ENCODE results near the gene RNF151.
"Not testable (repeated sequence)": the region's sequence is repeated elsewhere in the genome, so short reads cannot be mapped to it uniquely, and the experiment has no call there.

RNF151 gene

GRCh38 chr16:1966460-1966859 lies at the start of gene RNF151:
RNF151 (plus strand) TSS chr16:1966856; CDS start chr16:1966882, 26 bp downstream.
- CTCF ChIA-PET = interaction anchor here (1.6 kb wide), 1 partner anchor 18 kb away, joined by 3 read pairs; the partner anchor contains the start of gene GFER
- no peak for TF ChIP-seq CTCF (IDR thresholded peaks at IDR 0.05; ENCODE audit: control extremely low read depth, extremely low read depth, low read depth, missing control alignments)
- POLR2A ChIA-PET = interaction anchor here (1.3 to 2.5 kb wide), 3 partner anchors 10 to 189 kb away, joined by 5 to 22 read pairs (median 19); partner anchors contain the start of gene TRAF7
- DNase-seq (ENCODE audit: extremely low spot score) = no peak

- no peak for TF ChIP-seq CTCF (IDR thresholded peaks at IDR 0.05; ENCODE audit: control extremely low read depth, extremely low read depth, low read depth, missing control alignments)
- DNase-seq (ENCODE audit: extremely low spot score) = no peak
- CTCF ChIA-PET = interaction anchor here (1.1 to 1.6 kb wide), 2 partner anchors 11 to 24 kb away, joined by 3 to 5 read pairs; no protein-coding TSS in a partner anchor
- POLR2A ChIA-PET = no interaction called here
These were observed 49.5 kb upstream of the RNF151 start for GRCh38 chr16:1917056-1917664.

- no peak for DNase-seq (ENCODE audit: extremely low spot score)
- TF ChIP-seq CTCF (IDR thresholded peaks at IDR 0.05; ENCODE audit: control extremely low read depth, extremely low read depth, low read depth, missing control alignments) = no peak
- ChIA-PET CTCF (no interaction called here), POLR2A (no interaction called here)
These were observed 48.8 kb upstream of the RNF151 start for GRCh38 chr16:1917665-1918350.

GRCh38 chr16:1918351-1919326 lies 48.0 kb upstream of the RNF151 start, which contains the start of gene HS3ST6:
HS3ST6 (minus strand) TSS chr16:1918415; CDS start chr16:1918323, 92 bp downstream.
- DNase-seq (ENCODE audit: extremely low spot score) = no peak
- ChIA-PET POLR2A (no interaction called here), CTCF (interaction anchor here (1.3 kb wide), 1 partner anchor 9 kb away, joined by 3 read pairs; no protein-coding TSS in a partner anchor)
- TF ChIP-seq CTCF (IDR thresholded peaks at IDR 0.05; ENCODE audit: control extremely low read depth, extremely low read depth, low read depth, missing control alignments) = no peak

- ChIA-PET POLR2A (no interaction called here), CTCF (interaction anchor here (1.3 kb wide), 1 partner anchor 9 kb away, joined by 3 read pairs; no protein-coding TSS in a partner anchor)
- DNase-seq (ENCODE audit: extremely low spot score) = no peak
- no peak for TF ChIP-seq CTCF (IDR thresholded peaks at IDR 0.05; ENCODE audit: control extremely low read depth, extremely low read depth, low read depth, missing control alignments)
These were observed 47.2 kb upstream of the RNF151 start for GRCh38 chr16:1919327-1919998.

GRCh38 chr16:1920122-1920521 lies 46.5 kb upstream of the RNF151 start:
- CTCF ChIA-PET = interaction anchor here (1.3 kb wide), 1 partner anchor 8 kb away, joined by 3 read pairs; no protein-coding TSS in a partner anchor
- POLR2A ChIA-PET; DNase-seq (ENCODE audit: extremely low spot score): not testable (repeated sequence)
